GM04503 (cell line): ENCODE data around the gene PRR23E.

ENCODE experiments used
- DNase-seq: peaks from one replicate; pipeline ENCODE4 v3.0.0-alpha.2; 2012; ENCODE audit warnings: low read depth

PRR23E gene

GRCh38 chr3:127209840-127210653, 17.1 kb downstream of the PRR23E start:
- DNase-seq, result no peak

DNA sequence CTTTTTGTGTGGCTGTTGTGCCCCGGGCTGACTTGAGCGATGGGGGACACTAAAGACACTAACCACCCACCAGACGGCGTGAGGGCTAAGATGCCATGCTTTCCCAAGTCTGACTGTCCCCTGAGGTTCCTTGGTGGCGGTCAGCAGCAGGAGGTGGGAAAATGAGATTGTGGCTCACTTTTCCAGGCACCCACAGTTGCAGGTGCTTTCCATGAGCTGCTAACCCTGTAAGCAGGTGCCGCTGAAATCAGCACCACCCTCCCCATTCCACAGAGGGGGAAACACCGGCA, 17.7 kb downstream of the PRR23E start:
- no peak for DNase-seq

DNA sequence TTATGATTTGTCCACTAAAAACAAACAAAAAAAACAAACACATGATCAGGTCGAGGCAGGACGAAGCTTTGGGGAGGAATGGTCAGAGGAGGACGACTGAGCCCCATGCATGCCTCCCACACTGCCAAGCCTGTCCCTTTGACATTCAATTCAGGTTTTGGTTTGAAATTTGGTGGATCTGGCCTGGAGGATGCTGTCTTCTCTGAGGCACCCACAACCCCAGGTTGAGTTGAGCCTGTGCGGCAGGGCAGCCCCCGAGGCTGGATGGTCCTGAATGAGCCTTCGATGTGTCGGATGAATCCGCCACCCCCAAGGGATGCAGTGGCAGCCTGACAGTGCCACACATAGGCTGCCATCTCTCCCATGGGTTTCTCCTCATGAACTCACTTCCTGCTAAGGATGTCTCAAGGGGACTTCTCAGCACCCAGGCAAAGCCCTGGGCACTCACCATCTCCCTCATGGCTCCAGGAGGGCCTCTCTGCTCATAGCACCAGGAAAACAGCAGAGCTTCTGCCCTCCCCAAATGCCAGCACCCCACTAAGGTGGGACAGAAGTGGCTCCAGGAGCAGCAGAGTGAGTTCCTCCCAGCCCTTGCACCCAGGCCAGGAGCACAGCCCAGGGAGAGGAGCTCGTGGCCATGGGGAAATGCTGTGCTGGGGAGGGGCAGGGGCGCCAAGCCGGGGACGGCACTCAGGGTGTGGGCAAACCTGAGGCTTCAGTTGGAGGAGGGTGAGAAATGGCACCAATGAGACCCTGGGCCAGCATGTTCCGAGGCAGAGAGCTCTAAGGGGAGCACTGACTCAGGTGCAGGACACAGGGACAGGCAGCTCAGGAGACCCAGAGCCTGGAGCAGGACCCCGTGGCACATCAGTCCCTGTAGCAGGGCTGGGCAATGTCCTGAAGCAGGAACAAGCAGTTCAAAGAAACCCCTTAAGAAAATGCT, 18.5 kb downstream of the PRR23E start:
- DNase-seq, result no peak

- no peak for DNase-seq
Measured at GRCh38 chr3:127212231-127212630, 19.3 kb downstream of the PRR23E start.

- no peak for DNase-seq
Measured at GRCh38 chr3:127212711-127213110, 19.8 kb downstream of the PRR23E start.

DNA sequence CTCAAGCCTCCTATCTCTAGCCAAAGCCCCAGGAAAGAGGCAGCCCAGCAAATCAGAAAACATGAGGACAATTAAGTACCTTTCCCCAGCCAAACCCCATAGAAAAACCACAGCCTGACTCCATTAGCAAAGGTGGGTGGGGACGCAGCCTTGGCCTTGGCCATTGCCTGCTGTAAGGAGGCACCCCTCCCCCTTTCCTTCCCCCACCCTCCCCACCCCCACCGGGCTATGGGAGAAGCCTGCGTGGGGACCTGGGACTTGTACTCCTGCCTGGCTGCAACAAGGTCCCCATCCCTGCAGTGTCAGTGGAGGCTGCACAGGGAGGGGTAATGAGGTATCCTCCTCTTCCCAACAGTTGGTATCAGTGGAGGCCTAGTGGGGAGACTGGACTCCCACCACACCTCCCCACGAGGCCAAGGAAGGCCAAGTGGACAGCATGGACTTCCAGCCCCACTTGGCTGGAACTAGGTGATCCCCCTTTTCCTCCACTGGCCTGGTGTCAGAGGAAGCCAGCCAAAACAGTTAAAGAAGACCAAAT, 20.5 kb downstream of the PRR23E start:
- no peak for DNase-seq

DNA sequence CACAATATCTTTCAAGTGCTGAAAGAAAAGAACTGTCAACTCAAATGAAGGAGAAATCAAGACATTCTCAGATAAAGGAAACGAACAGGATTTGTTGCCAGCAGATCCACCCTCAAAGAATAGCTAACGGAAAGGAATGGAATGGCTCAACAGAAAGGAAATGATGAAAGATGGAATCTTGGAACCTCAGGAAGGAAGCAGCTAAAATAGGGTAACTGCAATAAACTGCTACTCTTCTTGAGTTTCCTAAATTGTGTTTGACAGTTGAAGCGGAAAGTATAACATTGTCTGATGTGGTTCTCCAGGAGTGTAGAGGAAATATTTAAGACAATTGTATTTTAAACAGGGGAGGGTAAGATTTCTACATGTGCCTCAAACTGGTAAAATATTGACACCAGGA, 22.0 kb downstream of the PRR23E start:
- DNase-seq, result no peak

GRCh38 chr3:127215714-127216414, 22.9 kb downstream of the PRR23E start:
- DNase-seq, result no peak

- DNase-seq, result no peak
Measured at GRCh38 chr3:127216415-127217261, 23.7 kb downstream of the PRR23E start.

DNA sequence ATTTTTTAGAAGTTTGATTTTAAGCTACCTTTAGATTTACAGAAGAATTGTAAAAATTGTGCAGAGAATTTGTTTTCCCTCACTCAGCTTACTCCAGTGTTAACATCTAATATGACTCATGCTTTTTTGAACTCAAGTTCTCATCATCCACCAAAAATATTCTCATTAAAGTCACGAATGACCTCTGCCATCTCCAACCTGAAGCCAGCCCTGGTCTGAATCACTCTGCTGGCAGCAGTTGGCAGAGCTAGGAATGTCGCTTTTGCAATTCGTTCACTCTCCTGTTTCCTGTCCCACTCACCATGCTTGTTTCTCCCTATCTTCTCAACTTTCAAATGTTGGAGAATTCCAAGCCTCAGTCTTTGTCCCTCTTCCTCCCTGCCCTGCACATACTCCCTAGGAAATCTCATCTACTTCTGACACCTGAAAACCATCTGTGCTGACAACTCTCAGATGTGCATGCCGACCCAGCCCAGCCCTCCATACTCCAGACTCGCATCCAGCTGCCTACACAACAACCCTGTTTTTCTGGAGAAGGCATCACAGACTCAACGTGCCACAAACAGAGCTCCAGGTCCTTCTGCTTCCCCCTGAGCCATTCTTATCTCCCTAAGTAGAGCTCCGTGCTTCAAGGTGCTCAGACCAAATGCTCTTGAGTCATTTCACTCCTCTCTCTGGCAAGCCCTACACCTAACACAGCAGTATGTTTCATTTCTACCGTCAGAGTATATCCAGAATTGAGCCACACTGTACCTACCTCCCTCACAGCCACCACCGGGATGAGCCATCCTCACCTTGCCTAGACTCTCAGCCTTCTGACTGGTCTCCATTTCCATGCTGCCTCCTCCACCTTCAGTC, 24.9 kb downstream of the PRR23E start:
- peak; percentile 47 for DNase-seq

GRCh38 chr3:127218454-127218922, 25.6 kb downstream of the PRR23E start:
- DNase-seq, result no peak

- DNase-seq, result no peak
Measured at GRCh38 chr3:127220497-127220896, 27.6 kb downstream of the PRR23E start.

DNA sequence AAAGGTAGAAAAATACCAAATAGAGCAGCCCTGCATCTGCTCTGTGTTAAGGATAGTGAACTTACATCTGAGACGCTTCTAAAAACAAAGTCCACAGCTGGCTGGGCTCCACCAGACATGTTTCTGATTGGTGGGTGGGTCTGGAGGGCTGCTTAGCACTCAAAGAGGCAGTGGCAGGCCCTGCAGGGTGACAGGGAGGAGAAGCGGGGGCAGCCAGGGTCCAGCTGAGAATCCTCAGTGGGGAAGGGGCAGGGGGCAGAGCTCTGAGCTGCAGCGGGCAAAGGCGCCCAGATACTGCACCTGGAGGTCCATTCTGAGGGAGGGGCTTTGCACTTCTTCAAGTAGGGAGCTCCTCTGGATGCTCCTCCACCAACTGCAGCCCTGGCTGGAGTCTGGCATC, 28.1 kb downstream of the PRR23E start:
- no peak for DNase-seq

DNA sequence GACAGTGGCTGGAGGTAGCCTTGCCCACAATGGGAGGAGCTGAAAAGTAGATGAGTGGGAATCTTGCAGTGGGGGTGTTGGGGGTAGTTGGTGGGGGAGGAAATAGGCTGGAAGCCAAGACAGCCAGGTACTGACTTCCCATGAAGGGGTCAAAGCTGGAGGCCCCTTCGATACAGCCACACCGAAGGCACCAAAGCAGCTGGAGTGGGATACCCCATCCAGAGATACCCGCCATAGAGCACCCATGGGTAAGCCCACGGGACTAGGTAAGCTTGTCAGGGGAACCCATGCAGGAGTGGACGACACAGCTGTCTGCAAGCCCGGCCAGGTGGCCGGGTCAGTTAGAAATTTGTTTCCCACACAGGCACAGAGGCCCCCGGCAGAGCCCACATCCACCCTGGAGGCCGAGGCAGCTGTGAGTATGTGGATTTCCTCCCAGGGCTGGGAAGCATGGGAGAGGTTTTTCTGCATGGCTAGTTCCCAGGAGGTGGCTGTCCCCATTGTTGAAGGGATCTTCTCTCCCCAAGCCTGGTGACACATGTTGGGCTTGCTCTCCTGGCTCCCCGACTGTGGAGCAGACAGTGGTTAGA, 28.6 kb downstream of the PRR23E start:
- no peak for DNase-seq

GRCh38 chr3:127222163-127222562, 29.2 kb downstream of the PRR23E start:
- DNase-seq, result no peak

- DNase-seq, result no peak
Measured at GRCh38 chr3:127222664-127223063, 29.7 kb downstream of the PRR23E start.

DNA sequence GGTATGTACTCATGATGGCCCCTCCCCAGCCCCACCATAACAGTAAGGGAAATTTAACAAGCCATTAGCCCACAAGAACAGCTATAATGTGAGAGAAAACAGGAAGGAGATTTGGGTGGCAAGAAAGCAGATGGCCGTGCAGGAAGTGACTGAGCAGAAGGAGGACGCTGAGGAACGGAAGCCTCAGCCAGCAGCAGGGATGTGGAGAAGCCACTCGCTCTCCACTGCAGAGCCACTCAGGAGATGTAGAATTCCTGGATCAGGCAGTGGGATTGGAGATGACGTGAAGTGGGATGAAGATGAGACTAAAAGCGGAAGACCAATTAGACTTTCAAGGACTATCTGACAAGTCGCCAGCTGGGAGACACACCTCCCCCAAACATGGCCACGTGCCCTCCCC, 31.2 kb downstream of the PRR23E start:
- DNase-seq, result no peak

GRCh38 chr3:127226457-127226856, 33.5 kb downstream of the PRR23E start:
- DNase-seq, result no peak

DNA sequence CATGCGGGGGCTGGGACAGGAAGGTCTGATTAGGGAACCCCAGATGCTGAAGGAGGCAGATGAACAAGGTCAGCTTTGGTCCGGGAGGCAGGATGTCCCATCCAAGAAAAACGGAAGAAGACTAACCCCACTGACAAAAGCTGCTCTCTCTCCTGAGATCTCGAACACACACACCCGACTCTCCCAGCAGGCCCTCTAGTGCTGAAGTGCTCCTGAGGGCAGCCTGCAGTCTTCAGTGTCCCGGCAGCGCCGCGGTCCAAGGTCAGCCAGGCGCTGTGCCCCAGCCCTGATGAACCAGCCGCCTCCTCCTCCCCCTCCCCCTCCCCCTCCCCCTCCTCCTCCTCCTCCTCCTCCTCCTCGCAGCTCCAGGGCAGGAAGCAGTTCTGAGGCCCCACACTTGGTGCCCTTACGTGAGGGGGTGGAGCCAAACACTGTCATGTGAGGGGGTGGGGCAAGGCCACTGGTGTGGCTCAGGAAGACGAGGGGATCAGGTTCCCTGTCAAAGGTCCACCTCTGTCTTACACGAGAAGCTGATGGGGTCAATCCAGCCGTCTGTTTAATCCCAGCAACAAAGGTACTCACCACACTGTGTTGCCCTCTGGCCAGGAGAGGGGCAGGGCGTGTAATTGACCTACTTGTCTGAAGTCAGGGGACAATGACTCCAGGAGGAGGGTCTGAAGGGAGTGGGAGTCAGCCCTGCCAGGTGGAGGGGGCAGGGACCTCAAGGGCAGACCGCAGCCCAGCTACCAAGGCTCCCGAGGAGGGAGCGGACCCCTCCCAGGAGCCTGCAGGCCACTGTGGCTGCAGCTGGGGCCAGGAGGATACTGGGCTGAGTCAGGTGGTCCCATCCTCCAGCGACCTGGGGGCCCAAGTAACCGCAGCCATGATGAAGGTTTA, 34.3 kb downstream of the PRR23E start:
- DNase-seq, result no peak
